GM21447 (cell line): ENCODE results near the gene PRR33.
"Not testable (repeated sequence)": the region's sequence is repeated elsewhere in the genome, so short reads cannot be mapped to it uniquely, and the experiment has no call there.

ENCODE experiments used
- ATAC-seq: cut with Tn5 transposase; IDR thresholded peaks from one replicate; pipeline ENCODE4 v1.9.1; 2021; ENCODE audit not compliant: unreplicated experiment

The PRR33 gene

DNA sequence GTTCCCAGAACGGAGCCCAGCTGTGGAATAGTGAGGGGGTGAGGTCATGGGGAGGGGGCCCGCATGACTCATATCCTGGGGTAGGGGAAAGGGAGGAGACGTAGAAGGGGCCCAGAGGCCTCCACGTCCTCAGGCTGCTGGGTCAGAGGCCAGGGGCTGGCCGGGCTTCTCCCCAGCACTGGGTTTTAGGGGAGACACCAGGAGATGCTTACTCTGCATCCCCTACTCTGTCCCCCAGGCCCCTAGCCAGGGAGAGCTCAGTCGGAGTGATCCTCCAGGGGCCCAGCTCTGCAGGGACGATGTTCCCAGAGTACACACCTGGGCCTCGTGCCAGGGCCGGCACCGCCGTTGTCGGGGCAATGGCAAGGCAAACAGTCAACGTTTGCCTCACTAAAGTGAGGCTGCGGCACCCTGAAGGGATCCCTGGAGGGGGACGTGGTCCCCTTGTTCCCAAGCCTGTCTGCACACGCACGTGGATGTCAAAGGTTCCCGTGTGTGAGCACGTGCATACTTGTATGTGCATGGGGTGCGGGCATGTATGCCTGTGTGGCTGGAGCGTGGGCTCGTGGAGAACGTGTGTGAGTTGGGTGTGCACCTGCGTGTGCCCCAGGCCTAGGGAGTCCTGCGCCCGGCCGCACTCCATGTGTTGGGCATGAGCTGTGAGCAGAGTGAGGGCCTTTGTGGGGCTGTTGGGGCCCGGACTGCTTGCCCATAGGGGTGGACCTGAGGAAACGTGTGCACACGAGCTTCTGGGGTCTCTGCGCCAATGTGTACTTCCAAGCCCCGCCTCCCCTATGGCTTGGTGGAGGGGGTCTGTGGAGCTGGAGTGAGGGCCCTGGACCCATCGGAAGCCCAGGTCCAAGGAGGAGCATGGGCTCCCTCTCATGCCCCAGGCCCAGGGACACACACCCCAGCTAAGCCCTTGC lies 14.2 kb downstream of the PRR33 start:
- ATAC-seq = no peak

DNA sequence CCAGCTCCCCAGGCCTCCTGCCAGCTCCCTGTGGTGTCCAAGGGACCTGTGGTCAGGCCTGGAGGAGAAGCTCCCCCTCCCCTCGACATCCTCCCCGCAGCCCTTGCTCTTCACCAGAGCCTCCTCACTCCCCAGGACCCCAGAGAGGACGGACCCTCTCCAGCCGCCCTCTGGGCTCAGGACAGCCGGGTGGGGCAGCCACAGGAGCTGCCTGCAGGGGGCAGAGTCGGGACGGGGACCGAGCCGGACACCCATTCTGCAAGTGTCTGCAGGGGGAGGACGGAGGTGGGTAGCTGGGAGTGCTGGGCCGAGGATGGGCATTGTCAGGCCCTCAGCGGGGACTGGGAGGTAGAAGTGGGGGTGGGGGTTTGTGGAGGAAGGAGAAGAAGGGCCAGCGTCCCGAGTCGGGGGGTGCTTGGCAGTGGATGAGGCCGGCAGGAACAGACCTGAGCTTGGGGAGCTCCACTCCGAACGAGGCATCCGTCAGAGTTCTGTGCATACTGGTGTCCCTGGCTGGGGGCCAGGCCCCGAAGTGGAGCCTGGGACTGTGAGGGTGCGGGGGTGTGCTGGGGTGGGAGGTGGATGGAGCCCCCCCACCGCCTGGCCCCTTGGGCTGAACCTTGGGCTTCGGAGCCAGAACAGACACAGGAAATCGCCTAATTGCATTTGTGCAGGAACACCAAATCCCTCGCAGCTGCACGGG lies 15.2 kb downstream of the PRR33 start:
- no peak for ATAC-seq

DNA sequence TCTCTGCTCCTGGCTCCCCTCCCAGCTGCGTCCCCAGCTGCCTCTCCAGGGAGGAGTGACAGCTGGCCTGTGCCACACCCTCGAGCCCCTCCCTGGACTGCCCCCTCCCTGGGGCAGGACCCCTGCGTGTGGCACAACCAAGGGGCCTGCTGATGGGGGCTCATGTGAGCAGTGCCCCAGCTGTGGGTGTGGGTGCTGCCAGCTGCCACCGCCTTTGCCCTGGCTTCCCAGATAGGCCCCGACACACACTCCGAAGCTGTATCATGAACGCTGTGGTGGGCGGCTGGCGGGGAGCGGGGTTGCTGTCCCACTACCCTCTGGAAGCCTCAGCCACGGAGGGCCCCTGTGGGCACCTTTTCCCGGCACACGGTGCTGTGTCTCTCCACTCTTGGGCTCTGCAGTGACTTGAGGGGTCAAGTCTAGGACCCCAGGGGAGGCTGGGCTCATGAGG lies 15.8 kb downstream of the PRR33 start:
- not testable (repeated sequence) for ATAC-seq

DNA sequence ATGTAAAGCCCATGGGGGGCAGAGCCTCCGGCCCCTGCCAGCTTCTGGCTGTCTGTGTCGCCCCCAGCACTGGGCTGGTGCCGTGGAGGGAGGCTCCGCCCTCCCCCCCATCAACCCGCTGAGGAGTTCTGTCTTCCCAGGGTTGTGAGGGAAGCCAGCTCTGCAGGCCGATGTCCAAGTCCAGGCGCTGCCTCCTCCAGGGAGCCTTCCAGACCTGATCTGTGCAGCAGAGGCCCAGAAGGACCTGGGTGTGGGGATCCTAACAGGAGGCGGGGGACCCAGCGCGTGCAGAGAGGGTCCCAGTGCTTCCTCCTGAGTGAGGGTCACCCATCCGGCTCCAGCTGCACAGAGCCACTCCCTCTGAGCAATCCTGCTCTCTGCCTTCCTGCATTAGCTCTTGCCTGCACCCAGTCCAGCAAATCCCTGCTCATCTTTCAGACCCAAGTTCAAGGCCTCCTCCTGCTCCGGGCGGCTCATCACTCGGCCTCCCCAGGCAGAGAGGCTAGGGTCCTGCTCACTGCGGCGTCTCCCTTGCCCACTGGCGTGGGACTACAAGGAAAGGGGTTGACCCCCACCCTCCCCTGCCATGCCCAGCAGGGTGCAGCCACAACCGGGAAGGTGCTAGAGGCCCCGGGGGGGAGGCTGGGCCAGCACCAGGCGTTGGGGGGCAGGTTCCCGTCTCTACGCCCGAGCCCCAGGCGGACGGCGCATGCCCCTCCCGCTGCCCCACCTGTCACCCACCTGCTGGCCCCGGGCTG lies 16.4 kb downstream of the PRR33 start:
- no peak for ATAC-seq

DNA sequence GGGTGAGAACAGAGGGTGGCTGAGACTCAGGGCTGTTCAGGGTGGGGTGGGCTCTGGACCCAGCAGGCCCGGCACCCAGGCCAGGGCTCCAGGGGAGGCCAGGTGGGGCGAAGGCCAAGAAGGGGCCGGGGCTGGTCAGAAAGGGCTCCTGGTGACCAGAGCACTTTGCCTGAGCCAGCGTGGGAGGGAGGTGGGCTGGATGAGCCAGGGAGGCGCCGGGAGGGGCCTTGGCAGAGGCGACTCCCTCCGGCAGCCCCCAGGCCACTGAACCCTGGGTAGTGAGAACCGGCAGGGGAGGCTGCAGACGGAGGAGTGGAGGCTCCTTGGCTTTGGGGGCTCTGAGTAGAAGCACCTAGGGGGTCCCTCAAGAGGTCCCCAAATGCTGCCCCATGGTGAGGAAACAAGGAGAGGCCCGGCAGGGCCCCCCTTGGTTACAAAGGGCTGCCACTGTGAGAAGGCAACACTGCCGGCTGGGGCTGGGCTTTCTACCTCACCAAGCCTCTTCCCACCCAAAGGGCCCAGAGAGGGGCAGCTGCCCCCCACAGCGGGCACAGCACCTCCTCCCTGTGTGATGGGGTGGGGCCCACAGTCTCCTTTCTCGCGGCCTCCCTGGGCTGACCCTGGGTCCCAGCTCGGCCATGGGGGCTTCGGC lies 17.1 kb downstream of the PRR33 start:
- ATAC-seq = not testable (repeated sequence)

DNA sequence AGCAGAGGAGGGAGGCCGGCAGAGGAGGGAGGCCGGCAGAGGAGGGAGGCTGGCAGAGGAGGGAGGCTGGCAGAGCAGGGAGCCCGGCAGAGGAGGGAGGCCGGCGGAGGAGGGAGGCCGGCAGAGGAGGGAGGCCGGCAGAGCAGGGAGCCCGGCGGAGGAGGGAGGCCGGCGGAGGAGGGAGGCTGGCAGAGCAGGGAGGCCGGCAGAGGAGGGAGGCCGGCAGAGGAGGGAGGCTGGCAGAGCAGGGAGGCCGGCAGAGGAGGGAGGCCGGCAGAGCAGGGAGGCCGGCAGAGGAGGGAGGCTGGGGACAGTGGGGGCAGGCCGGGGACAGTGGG lies 17.9 kb downstream of the PRR33 start:
- ATAC-seq = not testable (repeated sequence)

DNA sequence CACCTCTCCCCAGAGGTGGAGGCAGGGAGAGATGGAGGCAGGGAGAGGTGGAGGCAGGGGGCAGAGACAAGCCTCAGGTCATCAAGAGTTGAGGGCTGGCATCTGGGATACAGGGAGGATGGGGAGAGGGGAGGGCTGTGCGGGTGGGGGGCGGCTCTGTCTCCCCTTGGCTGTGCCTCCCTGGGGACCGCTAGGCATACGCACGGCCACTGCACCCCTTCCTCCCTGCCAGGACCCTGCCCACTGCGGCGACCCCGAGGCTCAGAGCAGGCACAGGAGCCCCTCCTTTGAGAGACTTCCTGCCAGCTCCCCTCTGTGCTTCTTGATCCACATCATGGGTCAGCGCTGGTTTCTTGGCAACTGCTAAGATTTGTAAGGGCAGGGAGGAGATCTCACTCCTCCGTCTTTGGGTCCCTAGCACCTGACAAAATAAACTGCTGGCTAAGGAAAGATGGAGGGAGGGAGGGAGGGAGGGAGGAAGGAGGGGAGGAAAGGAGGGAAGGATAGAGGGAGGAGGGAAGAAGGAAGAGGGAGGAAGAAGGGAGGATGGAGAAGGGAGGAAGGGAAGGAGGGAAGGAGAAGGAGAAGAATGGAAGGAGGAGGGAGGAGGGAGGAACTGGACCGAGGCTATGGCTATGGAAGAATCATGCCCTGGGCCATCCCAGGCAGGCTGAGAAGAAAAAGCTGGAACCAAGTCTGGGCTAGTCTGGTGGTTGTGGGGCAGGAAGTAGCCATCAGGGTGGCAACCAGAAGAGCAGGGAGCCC lies 18.5 kb downstream of the PRR33 start:
- no peak for ATAC-seq

DNA sequence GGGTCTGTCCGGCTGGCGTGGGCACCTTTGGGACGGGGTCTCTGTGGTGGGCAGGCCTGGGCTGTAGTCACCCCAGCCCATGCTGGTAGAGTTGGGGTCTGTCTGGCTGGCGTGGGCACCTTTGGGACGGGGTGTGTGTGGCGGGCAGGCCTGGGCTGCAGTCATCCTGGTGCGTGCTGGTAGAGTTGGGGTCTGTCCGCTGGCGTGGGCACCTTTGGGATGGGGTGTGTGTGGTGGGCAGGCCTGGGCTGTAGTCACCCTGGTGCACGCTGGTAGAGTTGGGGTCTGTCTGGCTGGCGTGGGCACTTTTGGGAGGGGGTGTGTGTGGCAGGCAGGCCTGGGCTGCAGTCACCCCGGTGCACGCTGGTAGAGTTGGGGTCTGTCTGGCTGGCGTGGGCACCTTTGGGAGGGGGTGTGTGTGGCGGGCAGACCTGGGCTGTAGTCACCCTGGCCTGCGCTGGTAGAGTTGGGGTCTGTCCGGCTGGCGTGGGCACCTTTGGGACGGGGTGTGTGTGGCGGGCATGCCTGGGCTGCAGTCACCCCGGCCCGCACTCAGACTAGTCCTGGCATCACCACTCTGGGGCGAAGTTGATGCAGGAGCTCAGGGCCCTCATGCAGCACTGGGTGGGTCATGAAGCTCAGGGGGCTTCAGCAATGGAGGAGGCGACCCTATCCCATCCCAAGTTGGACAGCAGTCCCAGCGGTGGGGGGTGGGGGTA lies 19.3 kb downstream of the PRR33 start:
- no peak for ATAC-seq

DNA sequence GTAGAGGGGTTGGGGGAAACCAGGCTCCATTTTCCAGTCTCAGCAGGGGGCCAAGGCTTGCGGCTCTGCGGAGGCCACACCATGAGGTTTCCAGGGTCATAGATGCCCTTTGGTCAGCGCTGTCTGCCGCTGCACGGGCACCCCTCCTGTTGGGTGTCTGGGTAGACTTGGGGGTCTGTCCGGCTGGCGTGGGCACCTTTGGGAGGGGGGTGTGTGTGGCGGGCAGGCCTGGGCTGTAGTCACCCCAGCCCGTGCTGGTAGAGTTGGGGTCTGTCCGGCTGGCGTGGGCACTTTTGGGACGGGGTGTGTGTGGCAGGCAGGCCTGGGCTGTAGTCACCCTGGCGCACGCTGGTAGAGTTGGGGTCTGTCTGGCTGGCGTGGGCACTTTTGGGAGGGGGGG lies 20.2 kb downstream of the PRR33 start:
- no peak for ATAC-seq

DNA sequence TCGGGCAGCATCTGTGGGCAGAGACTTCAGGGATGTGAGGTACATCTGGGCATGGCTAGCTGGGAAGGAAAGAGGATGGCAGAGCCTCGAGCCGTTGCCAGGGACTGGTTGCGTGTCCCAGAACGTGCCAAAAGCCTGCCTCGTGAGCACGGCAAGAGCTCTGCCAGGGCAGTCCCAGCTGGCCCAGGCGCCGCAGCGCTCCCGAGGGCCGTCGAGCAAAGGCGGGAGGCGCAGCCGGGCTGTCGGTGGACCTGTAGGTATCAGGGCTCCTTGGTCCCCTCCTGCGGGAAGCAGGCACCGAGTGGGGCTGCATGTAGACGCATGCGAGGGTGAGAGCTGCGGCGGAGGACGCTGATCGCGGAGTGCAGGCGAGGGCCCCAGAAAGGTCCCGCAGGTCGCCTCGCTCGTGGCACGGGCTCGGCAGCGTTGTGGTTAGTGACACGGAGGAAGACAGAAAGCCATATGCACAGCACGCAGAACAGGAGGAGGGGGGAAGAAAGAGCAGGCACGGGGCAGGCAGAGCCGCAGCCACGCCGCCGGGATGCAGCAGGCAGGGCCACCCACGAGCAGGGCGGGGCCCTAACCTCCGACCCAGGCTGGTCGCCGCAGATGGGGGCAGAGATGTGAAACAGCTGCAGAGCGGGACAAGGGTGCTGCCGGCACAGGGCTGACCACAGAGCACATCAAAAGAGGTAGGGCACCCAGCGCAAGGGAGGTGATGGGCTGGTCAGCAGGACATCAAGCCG lies 20.8 kb downstream of the PRR33 start:
- no peak for ATAC-seq

DNA sequence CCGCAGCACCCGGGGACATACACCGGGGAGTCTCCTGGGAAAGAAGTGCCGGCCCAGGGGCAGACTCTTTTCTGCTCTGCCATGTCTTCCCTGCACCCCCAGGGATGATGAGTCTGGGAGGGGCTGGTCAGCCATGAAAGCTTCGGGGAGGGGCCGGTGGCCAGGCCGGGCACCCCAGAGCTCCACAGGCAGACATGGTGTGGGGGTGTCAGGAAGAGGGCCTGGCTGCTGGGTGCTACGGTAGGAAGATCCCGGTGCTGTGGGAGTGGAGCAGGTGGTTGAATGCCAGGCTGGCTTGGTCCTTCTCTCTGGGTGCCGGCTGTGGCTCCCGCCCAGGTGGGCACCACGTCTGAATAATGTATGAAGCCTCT lies 21.4 kb downstream of the PRR33 start:
- ATAC-seq = no peak

DNA sequence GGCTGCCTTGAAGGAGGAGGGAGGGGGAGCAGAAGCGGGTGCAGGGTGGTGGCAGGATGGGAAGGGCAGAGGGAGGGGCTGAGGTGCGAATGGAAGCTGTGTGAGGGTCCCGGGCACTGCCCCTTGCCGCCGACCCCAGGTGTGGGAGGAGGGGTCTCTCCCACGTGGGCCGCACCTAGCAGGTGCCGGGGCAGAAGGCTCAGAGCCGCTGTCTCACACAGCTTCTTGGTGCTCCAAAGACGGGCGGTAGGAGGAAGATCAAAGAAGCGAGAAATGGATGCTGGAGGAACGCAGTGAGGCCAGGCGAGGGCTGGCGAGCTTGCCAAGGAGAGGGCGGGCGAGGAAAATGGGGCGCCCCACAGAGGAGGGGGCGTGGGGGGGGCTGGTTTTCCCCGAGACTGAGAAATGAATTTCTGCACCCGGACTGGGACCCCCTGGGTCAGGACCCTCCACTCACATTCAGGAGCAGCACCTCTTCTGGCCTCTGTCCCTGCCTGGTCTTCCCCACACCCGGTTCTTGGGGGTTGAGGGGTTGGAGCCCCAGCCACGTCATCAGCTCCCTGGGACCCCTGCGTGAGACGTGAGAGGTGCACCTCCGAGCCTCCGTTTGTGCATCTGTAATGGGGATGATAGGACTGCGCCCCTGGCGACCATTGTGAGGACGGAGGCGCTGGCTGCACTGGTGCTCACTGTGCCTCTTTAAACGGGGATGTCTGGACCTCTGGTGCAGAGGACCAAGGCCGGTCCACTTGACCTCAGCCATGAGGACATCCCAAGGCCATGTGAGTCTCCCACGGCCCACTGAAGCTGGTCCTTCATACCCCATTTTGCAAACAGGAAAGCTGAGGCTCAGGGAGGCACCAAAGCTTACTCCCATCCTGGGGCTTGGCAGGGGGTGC lies 22.0 kb downstream of the PRR33 start:
- no peak for ATAC-seq

DNA sequence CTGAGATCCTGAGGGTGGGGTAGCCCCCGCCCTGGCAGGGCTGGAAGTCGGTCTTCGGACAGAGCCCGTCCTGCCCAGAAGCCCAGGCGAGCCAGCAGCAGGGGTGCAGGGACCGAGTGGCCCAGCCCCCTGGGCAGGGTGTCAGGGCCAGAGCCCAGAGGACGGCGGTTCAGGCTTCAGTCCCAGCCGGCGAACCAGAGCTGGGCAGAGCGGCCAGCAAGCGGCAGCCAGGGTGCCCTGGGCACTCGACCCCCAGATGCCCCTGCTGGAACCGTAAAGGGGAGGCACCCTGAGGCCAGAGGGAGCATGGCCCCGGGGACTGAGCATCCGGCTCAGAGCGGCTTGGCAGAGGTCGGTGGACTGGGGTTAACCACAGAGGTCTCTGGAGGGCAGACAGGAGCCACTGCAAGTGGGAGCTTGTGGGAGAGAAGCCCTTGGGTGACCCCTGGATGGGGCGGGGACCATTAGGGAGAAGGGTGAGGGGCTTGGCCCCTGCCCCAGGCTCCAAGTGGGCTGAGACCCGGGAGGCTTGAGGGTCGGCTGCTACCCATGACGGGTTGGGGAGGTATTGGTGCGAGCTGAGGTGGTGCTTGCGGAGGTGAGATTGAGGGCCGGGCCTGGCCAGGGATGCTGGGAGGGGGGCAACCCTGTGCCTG lies 22.9 kb downstream of the PRR33 start:
- ATAC-seq = no peak

DNA sequence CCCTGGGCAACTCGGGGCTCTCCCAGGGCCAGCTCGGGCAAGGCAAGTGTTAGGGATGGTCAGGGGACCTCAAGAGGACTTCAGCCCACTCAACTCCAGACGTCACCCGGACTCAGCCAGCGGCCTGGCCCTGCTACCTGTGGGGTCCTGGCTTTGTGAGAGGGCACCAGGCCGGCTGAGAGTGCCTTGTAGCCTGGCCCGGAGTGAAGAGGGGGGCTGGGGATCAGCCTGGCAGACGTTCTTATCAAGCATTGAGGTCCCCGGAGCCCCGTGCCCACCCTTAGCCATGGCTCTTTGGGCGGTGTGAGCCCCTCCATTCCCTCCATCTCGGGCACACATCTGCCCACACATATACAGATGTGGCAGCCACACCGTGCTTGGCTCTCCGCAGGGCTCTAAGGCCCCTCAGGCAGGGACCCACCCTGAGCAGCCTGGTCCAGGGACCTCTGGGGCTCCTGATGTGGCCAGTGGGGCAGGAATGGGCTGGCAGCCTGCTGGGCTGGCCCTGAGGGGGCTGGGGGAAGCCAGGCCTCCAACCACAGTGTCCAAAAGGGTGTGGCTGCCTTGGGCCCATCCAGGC lies 23.5 kb downstream of the PRR33 start:
- ATAC-seq = no peak

DNA sequence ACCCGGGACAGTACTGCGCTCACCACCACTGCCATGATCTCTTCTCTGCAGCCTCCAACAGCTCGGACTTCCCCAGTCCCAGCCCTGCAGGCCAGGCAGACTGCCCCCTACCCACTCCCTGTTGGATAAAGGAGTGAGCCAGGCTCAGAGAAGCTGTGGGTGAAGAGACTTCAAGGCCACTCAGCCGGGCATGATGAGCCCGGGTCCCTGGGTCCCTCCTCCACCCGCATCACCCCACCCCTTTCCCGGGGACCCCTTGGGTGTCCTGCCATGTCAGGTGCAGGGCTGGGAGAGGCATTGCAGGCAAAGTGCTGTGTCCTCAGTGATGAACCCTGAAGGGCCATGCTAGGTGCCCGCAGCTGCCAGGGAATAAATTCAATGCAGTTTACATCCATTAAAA lies 24.3 kb downstream of the PRR33 start:
- no peak for ATAC-seq

DNA sequence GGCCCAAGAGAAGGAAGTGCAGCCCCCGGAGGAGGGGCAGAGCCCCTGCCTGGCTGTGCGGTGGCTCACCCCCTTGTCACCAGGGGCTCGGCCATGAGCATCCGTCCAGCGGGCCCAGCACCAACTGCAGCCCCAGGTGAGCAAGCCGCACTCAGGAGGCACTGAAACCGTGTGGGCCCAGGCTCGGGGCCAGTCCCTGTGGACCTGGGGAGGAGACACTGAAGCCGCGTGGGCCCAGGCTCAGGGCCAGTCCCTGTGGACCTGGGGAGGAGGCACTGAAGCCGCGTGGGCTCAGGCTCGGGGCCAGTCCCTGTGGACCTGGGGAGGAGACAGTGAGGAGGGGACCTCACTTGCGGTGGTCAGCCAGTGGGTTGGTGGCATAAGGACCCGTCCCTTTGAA lies 24.9 kb downstream of the PRR33 start:
- ATAC-seq = no peak

DNA sequence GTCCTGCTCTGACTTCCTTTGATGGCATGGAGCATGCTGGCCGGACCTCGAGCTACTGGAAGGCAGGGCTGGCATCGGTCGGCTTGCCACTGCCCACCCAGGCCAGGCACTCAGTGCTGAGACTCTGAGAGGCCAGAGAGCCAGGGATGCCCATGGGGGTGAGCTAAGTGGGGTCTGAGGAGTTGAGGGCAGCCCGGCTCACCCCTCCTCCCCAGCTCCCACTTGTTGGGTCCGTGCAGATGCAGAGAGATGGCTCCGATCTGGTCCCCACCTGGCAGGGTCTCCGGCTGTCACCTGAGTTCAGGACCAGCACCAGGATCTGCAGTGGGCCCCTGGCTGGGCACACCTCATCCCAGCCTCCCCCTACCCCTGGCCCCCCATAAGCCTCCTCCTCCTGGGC lies 25.5 kb downstream of the PRR33 start:
- ATAC-seq = no peak
